Measurements from ENCODE around the gene ATPAF1.

ATPAF1 gene

DNA sequence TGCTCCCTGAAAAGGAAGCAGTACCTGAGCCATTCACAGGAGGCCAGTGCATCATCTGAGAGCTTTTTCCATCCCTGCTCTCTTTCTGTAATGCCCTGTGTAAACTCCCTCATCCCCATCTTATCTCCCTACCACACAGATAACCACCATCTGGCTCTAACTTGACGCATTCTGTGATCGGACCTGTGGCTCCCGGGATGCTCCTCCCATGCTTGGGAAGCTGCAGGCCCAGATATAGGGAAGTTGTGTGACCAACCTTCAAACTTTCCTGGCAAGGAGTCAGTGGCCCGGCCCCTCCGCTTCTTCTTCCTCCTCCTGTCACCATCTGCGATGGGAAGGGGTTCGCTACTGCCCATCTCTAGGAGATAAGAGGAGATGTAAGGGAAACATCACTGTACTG is 85.2 kb downstream of the ATPAF1 start:
- no peak for FAIRE-seq

Data from G401.6 (cell line).